Ammon's horn (tissue), 1 donor: ENCODE data around the gene HRCT1.
A peak's percentile ranks its signal among the peaks of the same experiment; 100 is the strongest.

Experiments used
- DNase-seq: peaks from one replicate; pipeline ENCODE4 v3.0.0-alpha.2; 2016; ENCODE audit warnings: low spot score

The HRCT1 gene

DNA sequence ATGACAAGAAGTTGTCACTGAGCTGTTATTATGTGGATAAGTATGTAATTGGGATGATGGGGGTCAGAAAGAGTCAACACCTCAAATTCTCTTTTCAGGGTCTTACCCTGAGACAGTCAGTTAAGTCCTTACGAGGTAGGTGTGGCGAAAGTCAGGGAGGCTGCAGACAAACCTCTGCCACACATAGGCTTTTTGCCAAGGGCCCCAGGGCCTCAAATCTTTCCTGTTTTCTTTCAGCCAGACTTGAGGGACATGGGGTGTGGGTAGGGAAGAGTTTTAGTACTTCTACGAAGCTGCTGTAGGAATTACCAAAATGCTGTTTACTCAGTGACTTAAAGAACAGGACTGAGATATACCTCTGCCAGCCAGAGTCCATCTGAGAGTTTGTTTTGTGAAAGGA, 38.2 kb downstream of the HRCT1 start:
- no peak for DNase-seq

DNA sequence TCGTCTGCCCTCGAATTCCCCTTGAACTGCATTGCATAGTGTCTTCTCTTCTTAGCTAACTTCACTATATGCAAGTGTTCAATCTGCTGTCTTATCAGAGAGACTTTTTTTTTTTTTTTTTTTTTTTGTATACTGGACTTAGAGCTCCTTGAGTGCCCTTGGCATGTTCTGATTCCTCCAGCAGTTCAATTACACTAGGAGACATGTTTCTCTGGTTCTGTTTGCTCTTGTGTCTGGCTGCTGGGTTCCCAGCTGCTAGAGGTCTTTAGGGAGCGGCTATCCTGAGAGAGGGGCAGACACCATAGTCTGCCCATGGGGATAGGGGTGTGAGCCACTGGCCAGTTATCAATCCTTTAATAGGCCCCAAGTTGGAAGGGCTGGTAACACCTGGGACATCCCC, 38.8 kb downstream of the HRCT1 start:
- no peak for DNase-seq

DNA sequence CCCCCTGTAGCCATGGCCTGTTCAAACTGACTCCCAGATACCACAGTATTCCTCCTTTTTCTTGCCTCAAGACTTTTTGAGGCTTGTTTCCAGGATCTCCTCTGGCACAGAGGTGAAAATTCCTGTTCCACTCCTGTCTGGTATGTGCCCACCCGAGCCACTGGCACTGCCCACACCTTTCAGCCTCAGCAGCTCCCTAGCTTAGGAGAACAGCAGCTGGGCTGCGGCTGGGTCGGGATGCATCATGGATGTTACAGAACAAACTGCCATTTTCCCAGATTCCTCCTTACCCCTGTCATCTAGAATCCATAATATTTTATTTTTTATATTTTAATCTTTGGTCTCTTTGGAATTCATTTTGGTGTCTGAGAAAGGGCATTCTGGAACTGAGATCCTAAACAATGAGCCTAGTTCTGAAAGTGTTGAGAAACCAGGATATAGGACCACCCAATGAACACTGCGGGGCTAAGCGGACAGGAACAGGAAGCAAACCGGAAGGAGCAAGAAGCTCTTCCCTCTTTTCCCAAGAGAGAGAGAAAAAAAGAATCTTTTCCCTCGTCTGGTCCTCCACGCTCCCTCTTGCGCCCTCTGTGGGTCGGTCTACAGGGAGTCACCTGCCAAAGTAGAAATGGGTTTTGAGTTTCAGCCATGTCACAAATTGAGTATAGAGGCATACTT, 39.5 kb downstream of the HRCT1 start:
- DNase-seq, result peak; percentile 79

DNA sequence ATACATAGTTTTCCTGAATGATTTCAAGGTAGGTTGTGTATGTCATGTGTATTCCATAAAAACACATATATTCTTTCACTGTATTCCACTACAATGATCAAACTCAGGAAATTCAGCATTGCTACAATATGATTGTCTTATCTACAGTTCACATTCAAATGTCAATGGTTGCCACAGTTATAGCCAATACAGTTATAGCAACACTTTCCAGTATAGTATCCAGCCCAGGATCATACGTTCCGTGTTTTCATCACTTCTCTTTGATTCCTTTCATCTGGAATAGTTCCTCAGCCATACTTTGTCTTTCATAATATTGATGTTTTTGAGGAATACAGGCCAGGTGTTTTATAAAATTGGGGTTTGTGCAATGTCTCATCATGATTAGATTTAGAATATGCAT, 42.4 kb downstream of the HRCT1 start:
- no peak for DNase-seq

DNA sequence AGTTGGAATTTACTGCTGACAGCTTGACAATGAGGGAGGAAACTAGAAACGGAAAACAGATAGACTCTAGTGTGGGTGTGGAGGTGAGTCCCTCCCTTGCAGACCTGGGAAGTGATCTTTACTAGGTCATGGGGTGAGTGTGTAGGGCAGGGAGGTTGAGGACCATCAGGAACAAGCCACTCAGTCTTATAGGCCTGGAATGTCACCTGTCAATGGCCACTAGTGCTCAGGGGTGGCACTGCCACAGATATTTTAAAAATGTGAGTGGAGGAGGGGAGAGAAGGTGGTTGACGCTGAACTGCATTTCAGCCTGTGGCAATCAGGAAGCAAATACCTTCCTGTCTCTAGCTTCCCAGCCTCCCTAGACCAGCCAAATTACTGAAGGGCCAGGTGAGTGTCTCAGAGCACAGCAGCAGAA, 42.9 kb downstream of the HRCT1 start:
- DNase-seq, result no peak

DNA sequence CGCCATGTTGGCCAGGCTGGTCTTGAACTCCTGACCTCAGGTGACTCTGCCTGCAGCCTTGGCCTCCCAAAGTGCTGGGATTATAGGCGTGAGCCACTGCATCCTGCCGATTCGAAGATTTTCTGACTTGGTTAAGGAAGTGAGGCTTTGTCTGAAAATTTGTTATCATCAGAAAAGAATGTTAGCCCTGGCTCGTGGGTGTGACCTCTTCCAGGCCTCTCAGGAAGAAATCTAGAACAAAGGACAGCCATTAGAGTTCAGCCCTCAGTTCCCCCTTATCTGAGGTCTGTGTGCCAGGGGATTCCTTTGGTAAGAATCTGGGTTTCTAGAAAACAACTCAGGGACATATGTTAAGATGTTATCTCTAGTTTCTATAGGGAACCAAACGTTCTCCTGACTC, 45.7 kb downstream of the HRCT1 start:
- no peak for DNase-seq

DNA sequence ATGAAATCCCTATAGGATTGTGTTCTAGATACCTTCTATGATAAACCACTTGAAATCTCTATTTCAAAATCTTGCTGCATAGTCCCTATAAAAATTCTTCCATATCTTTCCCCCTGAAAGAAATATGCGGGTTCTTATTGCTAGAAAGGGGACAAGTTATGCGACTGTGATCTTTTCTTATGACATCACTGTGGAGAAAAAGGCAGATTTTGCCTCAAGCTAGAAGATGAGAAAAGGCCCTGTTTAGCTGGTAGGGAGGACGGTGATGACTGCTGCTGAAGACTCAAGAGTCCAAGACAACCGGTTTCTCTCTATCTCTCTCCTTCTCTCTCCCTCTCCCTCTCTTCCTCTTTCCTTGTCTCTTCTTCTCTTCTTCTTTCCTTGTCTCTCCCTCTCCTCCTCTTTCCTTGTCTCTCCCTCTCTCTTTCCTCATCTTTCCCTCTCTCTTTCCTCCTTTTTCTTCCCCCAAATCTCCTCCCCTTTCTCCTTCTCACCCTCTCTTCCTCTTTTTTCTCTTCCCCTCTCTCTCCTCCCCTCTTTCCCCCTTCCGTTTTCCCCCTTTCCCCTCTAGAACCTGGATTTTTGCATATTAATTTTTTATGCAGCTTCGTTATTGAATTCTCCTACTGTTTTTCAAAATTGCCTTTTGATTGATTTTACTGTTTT, 46.7 kb downstream of the HRCT1 start:
- no peak for DNase-seq

DNA sequence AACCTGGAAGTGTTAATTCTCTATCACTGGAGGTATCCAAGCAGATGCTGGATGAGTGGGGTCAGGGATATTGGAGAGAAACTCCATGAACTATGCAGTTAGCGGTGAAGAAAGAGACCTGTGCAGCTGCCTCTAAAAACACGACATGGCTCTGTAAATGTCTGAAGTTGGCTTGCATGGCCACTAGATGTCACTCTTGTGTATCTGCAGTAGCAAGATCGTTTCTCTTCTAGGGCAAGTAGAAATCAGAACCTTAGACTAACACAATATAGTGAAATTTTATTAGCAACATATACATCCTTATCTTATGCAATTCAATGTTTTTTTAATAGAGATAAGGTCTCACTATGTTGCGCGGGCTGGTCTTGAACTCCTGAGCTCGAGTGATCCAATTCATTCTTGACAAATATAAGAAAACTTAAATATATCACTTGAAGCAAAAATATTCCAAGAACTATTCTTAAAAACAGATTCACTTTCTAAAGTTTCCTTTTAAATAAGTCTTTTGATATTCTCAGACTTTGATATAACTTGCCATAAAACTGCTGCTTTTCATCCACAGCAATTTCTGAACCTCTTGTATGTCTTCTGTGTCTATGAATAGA, 49.0 kb downstream of the HRCT1 start:
- DNase-seq, result peak; percentile 88

DNA sequence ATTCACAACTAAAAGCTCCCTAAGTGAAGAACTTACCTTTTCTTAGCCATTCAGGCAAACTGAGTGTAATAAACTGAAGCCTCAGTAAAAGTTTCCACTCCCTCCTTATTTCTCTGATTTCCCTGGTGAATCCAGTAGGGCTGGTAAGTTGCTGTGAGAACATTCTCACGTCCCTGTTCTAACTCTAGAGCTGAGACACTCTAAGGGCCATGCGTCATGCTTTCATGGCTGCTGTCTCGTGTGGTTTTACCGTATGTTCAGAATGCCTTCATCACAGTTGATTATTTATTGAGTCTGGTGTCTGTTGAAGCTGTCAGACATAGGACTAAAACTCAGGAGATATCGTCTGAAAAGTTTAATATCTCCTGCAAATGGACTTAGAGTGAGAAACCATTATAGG, 50.6 kb downstream of the HRCT1 start:
- no peak for DNase-seq
